ENCODE results near the gene FBXL13.
"Not testable (repeated sequence)": the region's sequence is repeated elsewhere in the genome, so short reads cannot be mapped to it uniquely, and the experiment has no call there.

FBXL13 gene

DNA sequence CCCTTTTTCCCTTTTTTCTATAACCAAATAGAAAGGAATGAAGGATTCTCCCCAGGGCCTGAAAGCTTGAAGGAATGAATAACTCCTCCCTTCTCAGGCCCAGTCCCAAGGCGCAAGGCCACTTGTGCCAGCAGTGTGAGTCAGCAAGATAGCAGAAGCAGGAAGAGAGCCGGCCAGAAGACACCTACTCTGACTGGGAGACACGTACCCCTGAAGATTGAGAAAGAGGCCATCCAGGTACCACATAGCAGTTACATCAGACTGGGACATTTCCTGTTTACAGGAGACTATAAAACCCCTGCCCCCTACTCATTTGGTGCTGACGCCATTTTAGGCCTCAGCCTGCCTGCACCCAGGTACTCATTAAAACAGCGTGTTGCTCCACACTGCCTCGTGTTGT, 96.3 kb downstream of the FBXL13 start:
- no peak for DNase-seq

DNA sequence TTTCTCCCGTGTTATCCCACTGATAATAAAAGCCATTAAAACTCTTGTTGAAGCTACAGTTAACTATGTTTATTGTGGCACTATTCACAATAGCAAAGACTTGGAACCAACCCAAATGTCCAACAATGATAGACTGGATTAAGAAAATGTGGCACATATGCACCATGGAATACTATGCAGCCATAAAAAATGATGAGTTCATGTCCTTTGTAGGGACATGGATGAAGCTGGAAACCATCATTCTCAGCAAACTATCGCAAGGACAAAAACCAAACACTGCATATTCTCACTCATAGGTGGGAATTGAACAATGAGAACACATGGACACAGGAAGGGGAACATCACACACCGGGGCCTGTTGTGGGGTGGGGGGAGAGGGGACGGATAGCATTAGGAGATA, 97.0 kb downstream of the FBXL13 start:
- DNase-seq: not testable (repeated sequence)

DNA sequence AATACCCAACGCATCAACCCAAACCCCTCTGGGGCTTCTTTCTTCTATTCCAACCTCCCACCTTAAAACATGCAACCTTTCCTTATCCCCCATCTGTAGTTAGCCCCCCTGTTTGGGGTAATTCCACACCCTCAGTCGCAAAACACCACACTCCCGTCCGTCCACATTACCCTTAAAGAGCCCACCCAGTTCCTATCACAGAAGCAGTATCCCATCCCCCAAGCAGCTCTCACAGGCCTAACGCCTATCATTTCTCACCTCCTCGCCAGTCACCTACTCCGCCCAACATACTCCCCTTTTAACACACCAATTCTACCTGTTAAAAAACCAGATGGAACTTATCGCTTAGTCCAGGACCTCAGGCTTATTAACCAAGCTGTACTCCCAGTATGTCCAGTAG, 98.1 kb downstream of the FBXL13 start:
- no peak for DNase-seq

DNA sequence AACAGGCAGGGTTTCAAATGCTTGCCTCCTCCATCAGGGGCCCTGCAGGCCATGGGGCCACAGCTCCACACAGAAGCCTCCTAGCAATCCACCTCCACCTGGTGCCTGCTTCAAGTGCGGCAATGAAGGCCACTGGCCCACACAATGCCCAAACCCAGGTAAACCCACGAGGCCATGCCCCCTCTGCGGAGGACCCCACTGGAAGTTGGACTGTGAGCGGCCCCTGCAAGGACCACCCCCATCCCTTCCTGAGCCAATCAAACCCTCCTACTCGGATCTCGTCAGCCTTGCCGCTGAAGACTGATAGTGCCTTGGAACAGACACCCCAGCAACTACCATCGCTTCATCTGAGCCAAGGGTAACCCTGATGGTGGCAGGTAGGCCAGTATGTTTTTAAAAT, 98.7 kb downstream of the FBXL13 start:
- DNase-seq: no peak

DNA sequence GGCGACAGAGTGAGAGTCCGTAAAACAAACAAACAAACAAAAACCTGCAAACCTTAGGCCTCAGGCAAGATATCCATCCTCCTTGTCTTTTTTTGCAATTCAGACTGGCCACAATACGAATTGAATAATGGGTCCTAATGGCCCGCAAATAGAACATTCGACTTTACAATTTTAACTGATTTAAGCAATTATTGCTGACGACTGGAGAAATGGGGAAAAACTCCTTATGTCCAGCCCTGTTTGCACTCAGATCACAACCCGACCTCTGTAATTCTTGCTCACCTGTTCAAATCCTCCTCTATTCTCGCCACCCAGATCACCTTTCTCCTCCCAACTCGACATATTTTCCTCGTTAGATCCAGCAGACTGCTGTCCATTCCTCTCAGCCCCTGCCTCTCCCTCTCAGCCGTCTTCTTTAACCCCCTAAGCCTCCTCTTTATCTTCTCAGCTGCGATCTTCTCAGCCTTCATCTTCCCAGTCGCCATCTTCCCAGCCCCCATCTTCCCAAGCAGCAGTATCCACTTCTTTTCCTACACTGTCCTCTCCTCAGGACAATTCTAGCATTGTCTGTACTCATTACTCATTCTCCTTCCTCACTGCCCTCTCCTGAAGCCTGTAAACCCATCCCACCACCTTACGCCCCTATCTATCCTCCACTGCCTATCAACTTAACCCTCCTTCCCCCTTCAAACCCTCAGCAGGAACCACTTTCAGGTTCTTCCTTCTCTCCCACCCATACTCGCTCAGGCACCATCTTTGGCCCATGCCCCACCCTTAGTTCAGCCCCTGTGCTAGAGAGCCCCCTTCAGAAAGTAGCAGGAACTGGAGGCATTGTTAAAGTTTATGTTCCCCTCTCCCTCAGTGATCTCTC, 100.0 kb downstream of the FBXL13 start:
- no peak for DNase-seq

DNA sequence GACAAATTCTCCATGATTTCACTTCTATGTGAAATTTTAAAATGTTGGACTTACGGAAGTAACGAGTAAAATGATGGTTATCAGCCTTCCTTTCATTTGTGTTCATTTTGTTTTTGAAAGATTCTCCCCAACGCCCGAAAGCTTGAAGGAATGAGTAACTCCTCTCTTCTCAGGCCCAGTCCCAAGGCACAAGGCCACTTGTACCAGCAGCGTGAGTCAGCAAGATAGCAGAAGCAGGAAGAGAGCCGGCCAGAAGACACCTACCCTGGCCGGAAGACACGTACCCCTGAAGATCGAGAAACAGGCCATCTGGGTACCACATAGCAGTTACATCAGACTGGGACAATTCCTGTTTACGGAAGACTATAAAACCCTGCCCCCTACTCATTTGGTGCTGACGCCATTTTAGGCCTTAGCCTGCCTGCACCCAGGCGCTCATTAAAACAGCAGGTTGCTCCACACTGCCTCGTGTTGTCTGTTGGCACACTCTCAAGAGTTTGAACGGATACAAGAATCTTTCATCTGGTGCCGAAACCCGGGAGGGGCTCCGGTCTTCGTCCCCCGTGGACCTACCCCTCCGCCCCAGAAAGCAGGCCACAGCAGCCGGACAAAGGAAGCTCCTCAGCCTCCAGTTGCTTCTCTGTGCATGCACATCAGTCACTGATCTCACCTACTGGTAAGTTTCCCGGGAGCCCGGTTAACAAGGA, 101.3 kb downstream of the FBXL13 start:
- DNase-seq: no peak

DNA sequence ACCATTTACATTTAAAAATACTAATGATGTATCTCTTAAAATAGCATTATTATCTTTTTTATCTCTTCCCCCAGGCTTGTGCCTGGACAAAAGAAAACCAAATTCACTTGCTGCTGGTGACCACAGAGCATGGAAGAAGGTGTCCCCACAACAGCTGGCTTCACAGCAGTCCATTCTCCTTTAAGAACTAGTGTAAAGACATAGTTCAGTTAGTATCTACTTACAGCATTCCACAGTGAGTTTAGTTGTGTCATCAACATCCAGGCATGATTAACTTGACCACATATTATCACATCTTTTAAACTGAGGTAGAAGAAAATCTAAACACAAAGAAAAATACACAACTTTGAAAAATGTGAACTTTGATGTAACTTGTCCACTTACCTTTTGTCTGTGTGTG, 106.8 kb downstream of the FBXL13 start:
- DNase-seq: no peak

DNA sequence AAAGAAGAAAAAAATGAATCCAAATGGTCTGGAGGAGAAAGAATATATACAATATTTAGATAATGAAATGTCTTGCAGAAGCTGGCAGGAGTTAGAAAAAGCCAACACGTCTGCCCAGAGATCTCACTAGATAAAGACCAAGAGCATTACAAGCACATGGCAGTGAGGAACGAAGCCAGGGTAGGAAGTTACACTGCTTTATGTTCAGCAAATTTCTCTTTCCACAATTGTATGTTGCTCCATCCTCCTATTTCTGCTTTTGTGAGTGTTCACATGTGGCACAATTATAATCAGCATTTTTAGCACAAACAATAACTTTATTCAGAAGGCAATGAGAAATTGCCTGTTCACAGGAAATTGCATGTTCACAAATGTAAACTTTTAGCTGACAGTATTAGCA, 108.1 kb downstream of the FBXL13 start:
- no peak for DNase-seq

DNA sequence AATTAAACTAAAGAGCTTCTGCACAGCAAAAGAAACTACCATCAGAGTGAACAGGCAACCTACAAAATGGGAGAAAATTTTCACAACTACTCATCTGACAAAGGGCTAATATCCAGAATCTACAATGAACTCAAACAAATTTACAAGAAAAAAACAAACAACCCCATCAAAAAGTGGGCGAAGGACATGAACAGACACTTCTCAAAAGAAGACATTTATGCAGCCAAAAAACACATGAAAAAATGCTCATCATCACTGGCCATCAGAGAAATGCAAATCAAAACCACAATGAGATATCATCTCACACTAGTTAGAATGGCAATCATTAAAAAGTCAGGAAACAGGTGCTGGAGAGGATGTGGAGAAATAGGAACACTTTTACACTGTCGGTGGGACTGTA, 112.6 kb downstream of the FBXL13 start:
- not testable (repeated sequence) for DNase-seq

DNA sequence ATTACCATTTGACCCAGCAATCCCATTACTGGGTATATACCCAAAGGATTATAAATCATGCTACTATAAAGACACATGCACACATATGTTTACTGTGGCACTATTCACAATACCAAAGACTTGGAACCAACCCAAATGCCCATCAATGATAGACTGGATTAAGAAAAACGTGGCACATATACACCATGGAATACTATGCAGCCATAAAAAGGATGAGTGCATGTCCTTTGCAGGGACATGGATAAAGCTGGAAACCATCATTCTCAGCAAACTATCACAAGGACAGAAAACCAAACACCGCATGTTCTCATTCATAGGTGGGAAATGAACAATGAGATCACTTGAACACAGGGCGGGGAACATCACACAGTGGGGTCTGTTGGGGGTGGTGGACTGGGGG, 116.6 kb downstream of the FBXL13 start:
- not testable (repeated sequence) for DNase-seq

DNA sequence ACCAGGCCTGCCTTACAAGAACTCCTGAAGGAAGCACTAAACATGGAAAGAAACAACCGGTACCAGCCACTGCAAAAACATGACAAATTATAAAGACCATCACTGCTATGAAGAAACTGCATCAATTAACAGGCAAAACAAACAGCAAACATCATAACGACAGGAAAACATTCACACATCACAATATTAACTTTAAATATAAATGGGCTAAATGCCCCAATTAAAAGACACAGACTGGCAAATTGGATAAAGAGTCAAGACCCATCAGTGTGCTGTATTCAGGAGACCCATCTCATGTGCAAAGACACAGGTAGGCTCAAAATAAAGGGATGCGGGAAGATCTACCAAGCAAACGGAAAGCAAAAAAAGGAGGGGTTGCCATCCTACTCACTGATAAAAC, 120.2 kb downstream of the FBXL13 start:
- DNase-seq: not testable (repeated sequence)

DNA sequence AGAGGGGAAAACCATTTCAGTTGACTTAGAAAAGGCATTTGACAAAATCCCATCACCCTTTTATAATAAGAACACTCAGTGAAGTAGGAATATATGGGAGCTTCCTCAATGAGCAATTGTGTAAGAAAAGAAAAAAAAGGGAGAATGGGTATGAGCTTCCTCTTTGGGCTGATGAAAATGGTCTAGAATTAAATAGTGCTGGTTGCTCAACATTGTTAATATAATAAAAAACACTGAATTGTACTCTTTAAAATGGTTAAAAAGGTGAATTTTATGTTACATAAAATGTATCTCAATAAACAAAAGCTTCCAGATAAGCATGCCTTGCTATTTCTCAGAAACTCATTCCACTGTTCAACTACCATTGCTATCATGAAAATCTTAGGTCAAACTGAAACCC, 121.2 kb downstream of the FBXL13 start:
- no peak for DNase-seq

DNA sequence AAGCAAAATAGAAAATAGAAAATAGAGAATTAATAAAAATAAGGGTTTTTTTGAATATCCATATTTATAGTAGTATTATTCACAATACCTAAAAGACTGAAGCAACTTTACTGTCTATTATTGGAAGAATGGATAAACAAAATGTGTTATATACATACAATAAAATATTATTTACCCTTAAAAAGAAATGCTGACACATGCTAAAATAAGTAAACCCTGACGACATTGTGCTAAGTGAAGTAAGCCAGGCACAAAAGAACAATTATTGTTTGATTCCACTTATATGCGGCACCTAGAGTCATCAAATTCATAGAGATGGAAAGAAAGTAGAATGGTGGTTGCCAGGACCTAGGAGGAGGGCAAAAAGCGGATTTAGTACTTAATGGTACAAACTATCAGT, 122.8 kb downstream of the FBXL13 start:
- DNase-seq: no peak

DNA sequence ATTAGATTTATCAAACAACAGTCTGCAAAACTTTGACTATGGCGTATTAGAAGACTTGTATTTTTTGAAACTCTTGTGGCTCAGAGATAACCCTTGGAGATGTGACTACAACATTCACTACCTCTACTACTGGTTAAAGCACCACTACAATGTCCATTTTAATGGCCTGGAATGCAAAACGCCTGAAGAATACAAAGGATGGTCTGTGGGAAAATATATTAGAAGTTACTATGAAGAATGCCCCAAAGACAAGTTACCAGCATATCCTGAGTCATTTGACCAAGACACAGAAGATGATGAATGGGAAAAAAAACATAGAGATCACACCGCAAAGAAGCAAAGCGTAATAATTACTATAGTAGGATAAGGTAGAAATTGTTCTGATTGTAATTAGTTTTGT, 130.4 kb downstream of the FBXL13 start:
- no peak for DNase-seq

DNA sequence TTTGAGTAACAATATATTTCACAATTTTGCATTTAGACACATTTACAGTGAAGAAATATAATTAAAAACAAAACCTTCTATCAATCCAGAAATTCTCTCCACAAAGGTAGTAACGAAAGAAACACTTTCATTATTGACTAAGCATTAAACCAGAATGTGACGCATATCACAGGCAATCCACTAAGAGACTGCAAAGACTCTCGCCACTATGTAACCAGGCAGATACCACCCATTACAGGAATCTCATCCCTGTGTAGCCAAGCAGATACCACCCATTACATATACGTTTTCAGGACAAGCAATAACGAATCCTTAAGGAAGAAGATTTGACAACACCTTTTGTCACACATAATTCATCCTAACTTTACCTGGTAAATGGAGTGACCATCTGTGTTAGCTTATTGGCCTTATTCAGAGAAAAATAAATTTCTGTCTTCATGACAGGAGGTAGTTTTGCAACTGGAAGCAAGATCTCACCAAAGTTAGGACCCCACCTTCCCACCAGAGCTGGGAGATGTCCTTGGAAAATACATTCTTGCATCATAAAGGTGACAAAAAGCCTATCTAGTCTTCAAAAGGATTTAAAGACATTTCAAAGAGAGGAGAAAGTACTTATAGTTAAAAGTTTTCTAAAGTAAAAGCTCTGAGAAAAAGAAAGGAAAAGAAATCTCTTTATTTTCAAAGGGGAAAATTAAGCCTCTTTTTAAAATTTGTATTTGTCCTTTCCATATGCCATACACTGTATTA, 131.0 kb downstream of the FBXL13 start:
- DNase-seq: no peak

DNA sequence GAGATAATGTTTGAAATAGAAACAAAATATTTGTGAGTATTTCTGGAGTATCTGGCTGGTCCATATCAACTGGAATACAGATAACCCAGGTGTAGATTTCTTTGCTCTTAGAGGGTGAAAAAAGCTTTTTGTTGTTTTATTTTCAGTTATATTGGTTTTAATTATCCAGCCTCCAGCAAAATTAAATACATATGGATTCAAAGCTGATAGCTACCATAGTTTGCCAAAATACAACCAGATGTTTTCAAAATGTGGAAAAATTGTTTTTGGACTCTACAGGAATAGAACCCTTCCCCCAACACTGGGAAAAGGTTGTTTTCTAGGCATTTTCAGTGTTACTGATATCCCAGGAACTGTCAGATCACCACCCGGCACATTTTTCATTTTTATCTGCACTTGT, 131.7 kb downstream of the FBXL13 start:
- no peak for DNase-seq

DNA sequence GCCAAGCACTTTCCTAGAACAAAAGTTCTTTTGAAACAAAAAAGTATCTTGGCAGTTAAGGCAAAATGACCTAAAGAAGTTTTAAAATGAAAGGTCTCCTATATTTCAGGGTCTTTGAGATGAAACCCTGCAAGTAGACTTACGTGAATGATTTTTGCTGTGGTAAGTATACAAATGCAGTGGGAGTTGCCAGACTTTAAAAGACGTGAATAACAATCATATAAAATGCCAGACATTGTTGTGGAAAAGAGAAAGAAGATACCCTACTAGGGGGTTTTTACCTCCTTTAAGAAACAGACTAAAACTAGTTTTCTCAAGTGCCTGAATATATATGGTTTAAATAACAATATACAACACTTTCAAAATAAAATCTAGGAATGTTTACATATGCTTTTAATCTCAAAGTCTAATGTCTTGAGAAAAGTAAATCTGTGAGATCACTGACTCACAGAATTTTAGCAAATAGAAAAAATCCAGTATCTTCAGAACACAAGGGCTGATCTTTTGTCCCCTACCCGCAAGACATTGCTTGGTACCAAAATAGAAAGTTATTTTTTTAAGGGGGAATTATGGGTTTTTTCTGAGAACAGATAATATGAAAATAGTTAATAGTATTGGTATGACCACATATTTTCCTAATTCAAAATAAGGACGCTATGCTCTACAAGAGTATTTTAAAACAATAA, 132.3 kb downstream of the FBXL13 start:
- no peak for DNase-seq

DNA sequence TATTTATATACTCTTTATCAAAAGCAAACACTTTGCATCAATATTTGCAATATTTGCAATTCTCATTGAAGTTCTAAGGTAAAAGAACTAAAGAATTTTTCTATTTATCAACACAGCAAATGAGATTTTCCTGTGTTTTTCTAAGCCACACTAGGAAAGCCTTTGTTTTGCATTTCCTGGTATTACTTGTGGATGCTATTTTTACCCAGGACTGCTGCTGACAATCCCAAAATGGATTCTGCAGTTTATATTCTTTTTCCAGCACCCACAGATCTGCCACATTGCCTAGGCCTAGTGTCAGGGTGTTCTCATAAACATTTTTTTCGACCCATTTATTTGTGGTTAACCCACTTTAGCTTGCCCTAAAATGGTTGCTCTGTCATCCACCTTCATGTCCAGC, 135.9 kb downstream of the FBXL13 start:
- no peak for DNase-seq

DNA sequence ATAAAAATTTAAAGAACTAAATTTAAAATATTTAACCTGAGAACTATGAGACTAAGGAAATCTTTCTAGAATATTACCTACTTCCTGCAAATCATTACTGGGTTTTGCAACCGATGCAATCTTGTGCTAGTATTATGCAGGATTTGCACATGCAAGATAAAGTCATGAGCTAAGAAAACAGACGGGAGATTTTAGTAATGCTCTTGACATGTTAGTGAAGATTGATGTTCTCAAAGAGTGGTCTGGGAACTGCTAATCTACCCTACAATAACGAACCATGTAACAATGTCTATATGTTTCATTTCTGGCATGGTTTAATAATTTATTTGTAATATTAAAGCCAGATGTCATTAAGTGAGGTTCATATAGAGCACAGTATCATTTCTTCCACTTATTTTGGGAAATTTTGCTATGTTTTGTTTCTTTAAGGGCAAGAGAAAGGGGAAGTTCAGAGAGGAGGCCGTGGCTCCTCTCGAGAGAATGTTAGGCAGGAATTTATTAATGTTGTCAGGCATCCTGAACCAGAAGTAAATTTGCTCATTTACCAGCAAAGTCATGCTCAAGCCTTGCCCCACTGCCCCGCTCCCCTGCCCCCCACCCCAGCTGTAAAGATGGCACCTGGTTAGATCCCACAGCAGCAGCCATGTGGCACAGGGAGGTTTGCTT, 139.0 kb downstream of the FBXL13 start:
- DNase-seq: no peak

DNA sequence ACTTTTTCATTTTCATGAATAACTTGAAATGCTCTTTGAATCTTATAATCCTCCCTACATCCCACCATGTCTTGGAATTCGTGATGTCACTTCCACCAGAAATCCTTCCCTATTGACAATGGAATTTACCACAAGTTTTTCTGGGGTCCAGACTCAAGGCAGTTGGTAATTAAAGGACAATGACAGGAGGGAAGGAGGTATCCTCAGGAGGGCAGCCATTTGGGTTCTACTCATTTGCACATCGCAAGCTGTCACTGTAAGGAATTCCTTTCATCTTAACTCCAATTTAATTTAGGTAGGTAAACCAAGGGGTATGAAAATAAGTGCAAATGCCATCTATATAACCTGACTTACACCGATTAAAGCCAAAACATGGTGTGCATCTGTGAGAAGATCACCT, 139.9 kb downstream of the FBXL13 start:
- no peak for DNase-seq

DNA sequence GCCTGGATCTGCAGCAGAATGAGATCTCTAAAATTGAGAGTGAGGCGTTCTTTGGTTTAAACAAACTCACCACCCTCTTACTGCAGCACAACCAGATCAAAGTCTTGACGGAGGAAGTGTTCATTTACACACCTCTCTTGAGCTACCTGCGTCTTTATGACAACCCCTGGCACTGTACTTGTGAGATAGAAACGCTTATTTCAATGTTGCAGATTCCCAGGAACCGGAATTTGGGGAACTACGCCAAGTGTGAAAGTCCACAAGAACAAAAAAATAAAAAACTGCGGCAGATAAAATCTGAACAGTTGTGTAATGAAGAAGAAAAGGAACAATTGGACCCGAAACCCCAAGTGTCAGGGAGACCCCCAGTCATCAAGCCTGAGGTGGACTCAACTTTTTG, 140.4 kb downstream of the FBXL13 start:
- no peak for DNase-seq

DNA sequence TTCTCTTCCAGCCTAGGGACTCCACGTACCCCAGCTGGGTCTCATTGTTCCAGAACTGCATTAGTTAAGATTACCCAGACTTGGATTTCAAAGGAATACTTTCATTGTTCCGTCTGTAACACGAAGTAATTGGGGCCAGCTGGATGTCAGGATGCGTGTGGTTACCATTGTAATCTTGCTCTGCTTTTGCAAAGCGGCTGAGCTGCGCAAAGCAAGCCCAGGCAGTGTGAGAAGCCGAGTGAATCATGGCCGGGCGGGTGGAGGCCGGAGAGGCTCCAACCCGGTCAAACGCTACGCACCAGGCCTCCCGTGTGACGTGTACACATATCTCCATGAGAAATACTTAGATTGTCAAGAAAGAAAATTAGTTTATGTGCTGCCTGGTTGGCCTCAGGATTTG, 140.8 kb downstream of the FBXL13 start:
- DNase-seq: no peak

DNA sequence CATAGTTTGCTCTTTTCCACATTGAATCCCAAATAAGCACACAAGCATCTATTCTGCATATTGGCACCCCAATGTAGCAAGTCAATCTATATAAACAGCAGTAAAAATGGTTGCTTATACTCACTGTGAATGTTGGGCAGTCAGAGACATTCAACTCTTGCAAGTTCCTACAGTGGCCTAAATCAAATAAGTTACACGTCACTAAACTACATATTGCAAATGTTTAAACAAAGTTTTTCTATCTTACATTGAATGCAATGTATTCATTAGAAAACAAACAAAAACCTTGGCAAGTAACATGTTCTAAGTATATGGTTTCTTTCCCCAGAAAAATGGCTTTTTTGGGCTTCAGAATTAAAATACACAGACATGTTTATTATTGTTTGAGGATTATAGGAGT, 142.8 kb downstream of the FBXL13 start:
- no peak for DNase-seq

Data from activated naive CD4-positive, alpha-beta T cell treated with anti-CD3 and anti-CD28 coated beads, Interleukin-2, amount 50 U/mL, for 16 hours (primary cell).